NCI-H2107 treated with DMSO at 0.1 percent for 48 hours (cell line): ENCODE measurements around the gene STX18.
A peak's percentile ranks its signal among the peaks of the same experiment; 100 is the strongest.
"Not testable (repeated sequence)": the region's sequence is repeated elsewhere in the genome, so short reads cannot be mapped to it uniquely, and the experiment has no call there.

Experiments
- DNase-seq: peaks from one replicate; lab custom pipeline; 2025; ENCODE audit not compliant: unreplicated experiment; lab: John Stamatoyannopoulos, UW

STX18 gene

DNA sequence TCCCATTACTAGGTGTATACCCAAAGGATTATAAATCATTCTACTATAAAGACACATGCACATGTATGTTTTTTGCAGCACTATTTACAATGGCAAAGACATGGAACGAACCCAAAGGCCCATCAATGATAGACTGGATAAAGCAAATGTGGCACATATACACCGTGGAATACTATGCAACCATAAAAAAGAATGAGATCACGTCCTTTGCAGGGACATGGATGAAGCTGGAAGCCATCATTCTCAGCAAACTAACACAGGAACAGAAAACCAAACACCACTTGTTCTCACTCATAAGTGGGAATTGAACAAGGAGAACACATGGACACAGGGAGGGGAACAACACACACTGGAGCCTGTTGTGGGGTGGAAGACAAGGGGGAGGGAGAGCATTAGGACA lies 31.2 kb downstream of the STX18 start:
- not testable (repeated sequence) for DNase-seq

DNA sequence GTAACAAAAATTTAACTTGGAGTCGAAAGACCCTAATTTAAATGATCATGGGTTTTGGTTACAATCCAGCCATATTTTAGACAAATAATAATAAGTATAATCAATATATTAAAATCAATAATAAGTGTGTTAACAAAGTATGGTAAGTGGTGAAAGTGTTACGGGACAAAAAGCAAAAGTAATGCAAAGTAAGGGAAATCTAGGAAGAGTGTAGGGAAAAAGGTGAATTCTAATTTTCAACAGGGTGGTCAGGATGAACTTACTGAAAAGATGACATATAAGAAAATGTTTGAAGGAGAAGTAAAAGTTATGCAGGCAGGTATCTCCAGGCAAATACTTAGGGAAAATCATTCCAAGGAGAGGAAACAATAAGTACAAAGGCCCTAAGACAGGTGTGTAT lies 32.3 kb downstream of the STX18 start:
- DNase-seq: no peak

DNA sequence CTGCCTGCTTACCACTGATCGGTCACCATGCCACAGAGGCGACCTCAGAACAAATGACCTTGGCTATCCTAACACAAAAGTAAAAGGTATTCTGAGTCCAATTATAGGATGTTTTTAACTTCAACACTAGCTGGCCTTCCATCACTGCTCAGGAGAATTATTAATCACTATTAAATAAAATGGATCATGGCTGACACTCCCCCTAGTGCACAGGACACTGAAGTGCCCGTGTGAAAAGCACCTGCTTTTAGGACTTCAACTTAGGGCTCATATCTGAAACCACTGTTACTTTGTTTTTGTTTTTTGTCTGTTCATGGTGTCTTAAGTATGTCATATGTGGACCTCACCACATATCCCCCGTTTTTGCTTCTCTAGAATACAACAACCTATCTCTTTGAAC lies 33.9 kb downstream of the STX18 start:
- no peak for DNase-seq

DNA sequence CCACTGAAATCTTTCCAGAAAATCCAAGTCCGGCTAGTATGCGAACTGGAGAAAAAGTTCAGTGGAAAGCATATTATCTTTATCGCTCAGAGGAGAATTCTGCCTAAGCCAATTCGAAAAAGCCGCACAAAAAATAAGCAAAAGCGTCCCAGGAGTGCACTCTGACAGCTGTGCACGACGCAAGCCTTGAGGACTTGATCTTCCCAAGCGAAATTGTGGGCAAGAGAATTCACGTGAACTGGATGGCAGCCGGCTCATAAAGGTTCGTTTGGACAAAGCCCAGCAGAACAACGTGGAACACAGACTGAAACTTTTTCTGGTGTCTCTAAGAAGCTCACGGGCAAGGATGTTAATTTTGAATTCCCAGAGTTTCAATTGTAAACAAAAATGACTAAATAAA lies 34.4 kb downstream of the STX18 start:
- no peak for DNase-seq

DNA sequence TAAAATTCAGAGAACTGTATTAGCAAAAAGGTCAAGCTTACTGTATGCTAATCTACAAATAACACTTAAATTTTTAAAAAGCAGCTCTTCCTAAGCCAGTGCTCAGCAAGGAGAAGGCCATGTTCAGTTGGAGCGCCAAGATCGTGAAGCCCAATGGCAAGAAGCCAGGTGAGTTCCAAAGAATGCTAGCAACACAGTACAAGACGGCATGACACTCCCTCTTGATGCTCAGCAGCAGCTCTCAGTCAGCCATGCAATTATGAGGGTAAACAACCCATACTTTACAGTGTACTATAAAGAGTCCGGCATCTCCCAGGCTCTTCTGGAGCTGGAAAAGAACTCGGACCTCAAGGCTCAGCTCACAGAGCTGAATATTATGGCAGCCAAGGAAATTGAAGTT lies 34.9 kb downstream of the STX18 start:
- no peak for DNase-seq

DNA sequence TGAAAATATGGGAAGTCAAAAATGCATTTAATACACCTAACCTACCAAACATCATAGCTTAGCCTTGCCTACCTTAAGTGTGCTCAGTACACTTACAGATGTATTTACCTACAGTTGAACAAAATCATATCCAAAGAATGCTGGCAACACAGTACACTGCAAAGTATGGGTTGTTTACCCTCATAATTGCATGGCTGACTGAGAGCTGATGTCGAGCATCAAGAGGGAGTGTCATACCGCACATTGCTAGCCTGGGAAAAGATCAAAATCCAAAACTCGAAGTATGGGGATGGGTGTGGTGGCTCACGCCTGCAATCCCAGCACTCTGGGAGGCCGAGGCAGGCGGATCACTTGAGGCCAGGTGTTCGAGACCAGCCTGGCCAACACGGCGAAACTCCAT lies 36.6 kb downstream of the STX18 start:
- not testable (repeated sequence) for DNase-seq

DNA sequence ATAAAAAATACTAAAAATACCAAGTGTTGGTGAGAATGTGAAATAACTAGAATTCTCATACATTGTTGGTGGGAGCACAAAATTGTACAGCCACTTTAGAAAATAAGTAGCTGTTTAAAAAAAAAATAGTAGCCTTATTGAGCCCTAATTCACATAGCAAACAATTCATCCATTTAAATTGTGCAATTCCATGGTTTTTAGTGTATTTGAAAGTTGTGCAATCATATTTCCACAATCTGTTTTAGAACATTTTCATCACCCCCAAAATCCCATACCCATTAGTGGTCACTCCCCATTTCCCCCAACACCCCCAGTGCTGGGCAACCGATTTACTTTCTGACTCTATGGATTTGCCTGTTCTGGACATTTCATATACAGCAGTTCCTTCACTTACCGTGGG lies 37.1 kb downstream of the STX18 start:
- no peak for DNase-seq

DNA sequence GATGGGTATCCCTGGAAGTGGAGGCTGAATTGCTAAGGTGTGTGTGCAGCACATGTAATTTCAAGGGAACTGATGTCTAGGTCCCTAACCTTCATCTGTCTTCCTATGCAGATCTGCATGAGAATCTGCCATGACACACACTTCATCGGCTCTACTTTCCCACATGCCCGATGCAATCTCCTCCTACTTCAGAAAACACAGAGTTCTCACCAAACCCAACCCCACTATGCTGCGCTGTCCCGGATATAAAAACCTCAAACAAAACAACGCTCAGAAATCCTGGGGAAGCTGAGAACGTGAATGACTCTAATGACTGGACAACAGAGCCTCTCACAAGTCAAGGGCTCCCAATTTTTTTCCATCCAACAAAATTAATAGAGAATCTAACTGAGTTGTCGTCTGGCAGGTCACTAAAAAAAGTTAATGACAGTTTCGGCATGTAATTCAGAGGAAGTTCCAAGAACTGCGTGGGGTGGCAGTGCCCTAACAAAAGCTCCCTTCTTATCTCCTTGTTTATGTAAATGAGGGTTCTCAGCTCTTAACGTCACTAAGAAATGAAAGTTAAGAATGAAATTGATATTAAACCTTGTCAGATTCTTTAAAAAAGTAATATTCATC lies 39.0 kb downstream of the STX18 start:
- no peak for DNase-seq

DNA sequence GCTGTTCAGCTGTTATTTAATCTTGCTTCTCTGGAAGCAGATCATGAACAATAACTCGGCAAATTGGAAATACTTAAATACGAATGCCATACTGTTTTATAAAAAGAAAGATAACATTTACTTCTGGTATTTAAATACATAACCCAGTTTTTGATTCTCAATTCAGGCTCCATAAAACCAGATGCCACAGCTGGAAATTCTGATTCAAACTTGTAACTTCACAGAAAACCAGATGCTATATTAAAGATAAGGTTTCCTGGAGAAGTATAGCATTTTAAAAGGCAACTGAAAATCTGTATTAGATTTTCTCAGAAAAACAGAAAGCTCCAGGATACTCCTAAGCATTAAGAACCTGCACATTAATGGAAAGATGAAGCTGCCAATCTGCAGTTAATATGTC lies 40.2 kb downstream of the STX18 start:
- DNase-seq: no peak

DNA sequence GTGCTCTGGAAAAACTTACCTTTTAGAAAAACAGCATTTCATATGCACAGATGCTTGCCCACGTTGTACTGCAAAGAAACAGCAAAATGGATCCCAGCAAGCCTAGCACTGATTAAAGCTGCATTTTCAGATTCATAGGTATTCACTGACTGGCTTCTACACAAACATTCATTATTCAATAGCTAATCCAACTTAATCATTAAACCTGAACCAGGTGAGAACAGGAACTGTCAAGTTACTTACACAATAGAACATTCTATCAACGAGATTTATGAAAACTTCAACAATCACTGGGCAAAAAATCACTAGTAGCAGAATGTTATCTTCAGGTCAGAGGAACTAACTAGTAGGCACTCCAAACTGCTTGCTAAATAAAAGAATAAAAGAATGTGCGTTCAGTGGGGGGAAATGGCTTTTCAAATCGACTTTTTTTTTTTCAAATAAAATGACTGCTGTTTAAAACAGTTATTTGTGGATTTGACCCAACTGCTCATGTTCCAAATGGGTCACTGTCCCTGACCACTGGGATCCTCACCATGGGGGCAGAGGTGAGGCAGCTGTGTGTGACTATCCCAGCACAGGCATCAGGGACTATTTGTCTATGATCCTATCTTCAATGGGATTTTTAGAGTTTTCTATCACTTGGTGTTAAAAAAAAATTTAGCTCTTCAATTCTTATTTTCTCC lies 42.3 kb downstream of the STX18 start:
- no peak for DNase-seq

DNA sequence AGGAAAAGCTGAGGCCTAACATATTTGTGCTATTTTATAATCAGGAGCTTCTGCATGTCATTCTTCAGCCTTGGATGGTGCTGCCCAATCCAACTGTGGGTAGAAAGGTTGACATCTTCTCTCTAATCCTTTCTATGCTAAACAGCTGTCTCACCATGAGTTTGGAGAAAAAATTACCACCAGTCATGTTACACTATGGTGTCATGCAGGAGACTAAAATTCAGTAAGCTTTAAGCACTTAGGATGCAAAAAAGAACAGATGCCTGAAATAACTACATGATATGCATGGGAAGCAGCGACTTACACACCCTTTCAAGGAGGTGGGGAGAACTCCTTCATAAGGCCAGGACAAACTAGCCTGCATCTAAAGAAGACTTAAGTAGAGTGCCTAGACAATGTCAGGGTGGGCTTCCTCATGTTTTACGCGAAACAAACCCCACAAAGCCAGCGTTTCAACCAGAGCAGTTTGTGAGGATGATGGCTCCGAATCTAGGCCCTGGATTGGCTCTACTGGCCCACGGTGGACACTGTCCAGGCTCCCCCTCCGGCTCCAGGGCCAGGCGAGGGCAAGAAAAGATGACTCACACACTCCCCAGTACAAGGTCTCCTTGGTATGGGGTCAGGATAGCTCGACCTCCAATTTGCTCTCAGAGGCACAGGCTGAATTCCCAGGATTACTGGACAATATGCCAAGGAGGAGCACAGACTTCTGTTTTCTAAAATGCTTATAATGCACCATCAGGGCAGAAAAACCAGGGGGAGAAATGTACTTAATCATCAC lies 45.1 kb downstream of the STX18 start:
- no peak for DNase-seq

DNA sequence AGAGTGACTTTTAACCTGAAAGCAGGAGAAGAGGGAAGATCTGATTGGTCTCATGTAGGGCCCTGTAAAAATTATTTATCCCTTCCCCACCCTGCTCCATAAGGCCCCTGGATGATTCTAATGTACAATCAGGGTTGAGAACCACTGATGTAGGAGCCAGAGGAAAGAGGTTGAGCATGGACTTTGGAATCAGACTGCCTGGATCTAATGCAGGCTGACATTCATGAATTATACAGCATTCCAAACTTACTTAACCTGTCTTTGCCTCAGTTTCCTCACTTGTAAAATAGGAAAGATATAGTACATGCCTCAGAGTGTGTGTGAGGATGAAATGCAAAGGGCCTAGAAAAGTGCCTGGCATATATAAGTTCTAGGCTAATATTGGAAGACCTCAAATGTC lies 47.0 kb downstream of the STX18 start:
- DNase-seq: no peak

DNA sequence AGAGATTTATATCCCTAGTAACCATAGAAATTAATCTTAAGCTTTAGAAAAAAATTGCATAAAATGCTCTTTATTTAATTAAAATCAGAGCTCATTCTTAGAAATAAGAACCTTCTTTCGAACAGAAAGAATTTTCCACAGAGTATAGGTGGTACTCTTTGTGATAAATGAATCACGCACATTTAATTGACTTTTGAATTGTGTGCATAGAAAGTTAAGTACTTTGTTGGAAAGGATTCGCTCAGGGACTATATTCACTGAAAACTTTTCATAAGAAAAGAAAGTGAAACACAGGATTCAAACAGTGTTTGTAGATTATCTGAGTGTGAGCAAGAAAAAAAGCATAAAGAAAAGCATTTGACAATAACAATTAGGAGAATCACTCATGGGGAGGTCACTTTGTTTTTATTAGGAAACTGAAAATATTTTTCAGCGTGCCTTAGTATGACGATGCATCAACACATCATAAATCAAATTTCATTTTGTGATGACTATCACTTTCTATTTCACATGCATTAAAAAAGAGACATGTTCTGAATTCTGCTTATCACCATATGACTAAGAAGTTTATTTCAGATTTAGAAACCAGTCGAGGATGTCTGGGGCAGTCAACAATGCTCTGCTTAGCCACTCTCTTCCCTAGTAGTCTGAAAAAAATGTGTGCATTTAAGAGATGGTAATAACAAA lies 49.5 kb downstream of the STX18 start:
- DNase-seq: no peak

DNA sequence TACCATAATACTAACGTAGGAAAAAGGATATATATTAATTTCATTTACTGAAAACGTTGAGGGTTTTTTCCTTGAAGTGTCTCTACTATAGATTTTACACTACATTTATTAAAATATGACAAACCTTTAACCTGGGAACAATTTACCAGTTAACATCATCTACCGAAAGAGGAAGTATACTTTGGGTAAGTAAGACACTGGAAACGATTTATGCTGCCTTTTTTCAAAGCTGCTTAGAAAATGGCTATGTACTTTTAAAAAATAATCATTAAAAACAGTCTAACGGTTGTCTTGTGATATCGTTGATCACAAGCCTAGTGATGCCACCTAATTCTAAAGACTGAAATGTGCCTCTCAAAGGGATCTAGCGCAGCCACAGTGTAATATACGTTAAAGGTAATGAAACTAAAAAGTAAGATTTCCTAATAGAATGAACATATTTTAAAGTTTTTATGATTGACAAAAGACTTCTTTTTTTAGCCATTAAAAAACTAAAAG lies 50.4 kb downstream of the STX18 start:
- no peak for DNase-seq

DNA sequence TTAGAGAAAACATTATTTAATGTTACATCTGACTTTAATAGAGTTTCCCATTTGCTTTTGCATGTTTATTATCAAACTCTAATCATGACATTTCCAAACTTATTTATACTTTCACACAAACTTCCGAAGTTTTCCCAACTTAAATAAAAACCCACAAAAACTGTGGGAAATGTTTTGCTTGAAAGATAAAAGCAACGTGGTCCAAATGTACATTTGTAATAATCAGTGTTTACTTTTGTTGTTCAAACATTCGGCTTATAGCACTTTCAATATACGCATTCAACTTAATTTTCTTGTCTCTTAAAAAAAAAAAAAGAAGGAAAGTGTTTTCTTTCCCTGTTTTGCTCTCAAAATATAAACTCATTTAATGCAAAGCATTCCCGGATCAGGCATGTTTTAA lies 51.0 kb downstream of the STX18 start:
- no peak for DNase-seq

DNA sequence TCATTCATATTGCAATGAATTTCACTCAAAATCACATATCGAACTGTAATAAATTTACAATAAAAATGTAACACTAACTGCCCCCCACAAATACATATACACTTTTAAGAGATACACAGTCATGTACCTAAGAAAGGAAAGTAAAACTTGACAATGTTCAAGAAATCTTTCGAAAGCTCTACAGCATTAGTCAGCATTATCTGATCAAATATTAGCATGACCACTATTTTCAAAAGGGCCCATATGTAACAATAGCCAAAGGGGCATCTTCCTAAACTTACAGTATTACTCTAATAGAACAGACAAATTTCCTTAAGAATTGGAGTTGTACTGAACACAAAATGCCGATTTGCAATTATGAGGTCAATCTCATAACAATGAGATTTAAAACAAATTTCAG lies 51.8 kb downstream of the STX18 start:
- DNase-seq: no peak

DNA sequence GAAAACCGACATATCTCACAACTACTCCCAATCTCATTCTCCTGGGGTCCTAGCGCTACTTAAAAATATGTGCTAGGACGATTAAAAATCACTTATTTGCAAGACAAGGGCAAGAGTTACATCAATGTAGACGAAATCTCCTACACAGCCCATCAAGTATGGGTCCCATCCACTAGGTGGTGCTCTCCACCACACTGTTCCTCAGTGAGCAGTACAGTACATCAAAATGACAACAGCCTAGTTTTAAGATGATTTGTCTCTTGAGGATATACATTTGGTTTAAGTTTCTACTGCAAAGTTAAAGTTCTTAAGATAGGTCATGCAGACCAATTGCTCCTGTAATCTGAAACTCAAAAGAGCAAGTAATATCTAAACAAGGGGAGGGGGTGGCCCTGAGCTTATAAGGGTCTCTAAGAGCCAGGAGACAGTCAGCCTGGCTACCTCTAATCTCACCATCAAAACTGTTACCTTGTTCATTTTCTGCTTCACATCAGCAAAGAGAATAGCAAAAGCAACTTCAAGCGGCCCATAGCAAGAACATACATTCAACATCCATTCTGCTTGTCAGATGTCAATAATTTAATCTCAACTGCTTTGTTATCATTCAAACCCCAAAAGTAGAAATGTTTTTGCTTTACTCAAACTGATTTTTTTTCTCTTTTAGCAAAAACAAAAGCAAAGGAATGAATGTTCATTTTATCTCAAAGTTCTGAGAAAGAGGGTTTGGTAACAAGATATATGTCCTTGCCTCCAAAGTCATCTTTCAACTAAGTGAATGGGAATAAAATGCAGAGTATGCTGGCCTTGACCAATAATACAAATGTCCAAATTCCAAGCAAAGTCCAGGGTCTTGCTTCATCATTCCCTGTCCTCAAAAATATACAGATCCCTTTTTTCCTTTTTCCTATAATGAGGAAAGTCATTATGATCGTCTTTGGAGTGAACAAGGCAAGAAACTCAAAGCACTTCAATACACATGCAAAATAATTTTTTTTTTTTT lies 53.1 kb downstream of the STX18 start:
- peak; percentile 49 for DNase-seq

DNA sequence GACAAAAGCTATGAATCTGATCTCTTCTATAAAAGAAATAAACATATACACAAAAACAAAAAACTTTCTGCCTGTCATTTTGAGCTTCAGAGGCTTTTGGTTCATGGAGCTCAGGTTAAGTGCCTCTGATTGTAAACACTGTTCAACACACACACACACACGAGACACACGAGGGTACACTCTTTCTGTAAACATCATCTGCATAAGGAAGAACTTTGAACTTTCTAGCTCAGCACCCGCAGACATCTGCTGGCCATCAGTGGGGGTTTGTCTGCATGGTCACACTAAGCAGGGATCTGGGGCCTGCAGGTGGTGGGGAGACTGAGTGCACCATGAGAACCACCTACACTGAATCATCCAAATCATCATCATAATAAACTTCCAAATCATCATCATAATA lies 54.9 kb downstream of the STX18 start:
- no peak for DNase-seq

DNA sequence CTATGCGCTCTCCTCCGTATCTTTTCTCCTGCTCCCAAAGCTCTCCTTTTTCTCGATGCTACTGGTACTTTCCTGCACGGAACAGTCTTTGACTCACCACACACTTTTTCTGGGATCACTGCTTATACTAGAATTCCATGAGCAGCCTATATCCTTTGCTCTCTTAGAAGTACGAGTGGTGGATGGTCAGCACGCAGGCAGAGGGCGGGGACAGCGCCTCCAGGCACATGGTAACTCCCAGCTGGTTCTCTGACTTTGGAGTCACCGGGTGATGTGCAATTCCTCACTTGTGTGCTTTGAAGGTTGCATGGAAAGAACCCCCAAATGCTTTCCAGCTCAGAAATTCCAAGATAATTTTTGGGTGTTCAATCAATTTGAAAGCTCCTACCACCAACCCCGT lies 56.0 kb downstream of the STX18 start:
- DNase-seq: no peak

DNA sequence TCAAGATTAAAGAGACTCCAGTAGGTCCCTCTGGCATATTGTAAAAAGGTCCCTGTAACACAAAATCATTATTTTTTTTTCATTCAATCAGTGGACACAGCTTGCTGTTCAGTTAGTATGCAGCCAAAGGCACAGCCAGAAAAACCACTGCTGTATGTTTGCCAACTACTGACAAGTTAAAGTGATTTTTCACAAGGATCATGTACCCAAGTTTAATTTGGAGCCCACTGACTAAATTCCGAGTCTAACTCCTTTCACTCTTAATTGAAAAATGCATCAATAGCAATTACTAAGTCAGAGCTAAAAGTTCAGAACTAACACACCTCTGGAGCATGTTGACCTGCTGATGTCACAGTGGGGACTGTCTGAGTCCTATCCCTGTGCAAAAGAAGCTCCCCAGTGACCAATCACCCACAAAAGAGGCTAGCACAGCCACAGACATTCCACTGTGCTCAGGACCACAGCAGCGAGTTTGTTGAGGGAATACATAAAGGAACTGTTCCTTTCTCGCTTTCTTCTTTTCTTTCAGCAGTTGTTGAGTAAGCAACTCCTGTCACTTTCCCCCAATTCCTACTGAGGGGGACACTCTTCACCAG lies 60.4 kb downstream of the STX18 start:
- DNase-seq: no peak
